ENCODE data around the gene WFDC1.

WFDC1 gene

GRCh38 chr16:84262031-84262430, 32.6 kb upstream of the WFDC1 start:
- no peak for DNase-seq (ENCODE audit: low read depth)
- H3K4me3 ChIP-seq (ENCODE audit: low read depth, low read length), result no peak overlapping the region
- TF ChIP-seq CTCF (IDR thresholded peaks at IDR 0.05; ENCODE audit: control insufficient read depth, extremely low read depth, insufficient read depth), result no peak

- no peak for TF ChIP-seq CTCF (IDR thresholded peaks at IDR 0.05; ENCODE audit: control insufficient read depth, extremely low read depth, insufficient read depth)
- no peak for DNase-seq (ENCODE audit: low read depth)
- no peak overlapping the region for H3K4me3 ChIP-seq (ENCODE audit: low read depth, low read length)
These were observed 31.7 kb upstream of the WFDC1 start for GRCh38 chr16:84262939-84263338.

DNA sequence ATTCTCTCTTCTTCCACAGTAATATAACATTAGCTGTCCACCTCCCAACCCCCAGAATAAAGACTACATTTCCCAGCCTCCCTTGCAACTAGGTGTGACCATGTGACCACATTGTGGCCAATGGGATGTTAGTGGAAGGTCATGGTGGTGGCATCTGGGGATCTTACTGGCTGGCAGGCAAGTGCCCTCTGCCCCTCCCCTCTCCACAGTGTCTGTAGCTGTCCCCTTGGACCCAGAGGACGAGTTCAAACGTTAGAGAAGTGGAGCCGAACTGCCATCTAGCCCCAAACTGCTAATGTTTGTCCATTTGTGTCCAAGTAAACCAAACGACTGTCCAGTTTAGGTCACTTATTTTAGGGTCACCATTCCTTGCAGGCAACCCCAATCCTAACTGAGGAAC, 28.2 kb upstream of the WFDC1 start:
- DNase-seq (ENCODE audit: low read depth), result peak; percentile 53
- H3K4me3 ChIP-seq (ENCODE audit: low read depth, low read length), result no peak overlapping the region
- TF ChIP-seq CTCF (IDR thresholded peaks at IDR 0.05; ENCODE audit: control insufficient read depth, extremely low read depth, insufficient read depth), result no peak

DNA sequence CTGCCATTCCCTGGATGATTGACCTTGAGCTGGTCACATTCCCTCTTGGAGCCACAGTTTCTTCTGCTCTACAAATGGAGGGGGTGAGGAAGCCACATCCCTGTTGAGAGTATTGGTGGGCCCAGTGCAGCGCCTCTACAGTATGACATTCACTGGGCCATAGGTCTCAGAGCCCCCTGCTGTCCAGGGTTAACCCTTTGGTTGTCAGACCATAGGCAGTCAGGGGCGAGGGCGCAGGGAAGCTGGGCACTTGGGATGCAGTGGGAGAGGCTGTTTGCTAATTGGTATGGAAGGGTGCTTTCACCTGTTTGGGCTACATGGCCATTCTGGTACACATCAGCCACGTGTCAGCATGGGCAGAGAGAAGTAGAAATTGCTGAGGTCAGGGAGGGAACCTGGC, 27.3 kb upstream of the WFDC1 start:
- TF ChIP-seq CTCF (IDR thresholded peaks at IDR 0.05; ENCODE audit: control insufficient read depth, extremely low read depth, insufficient read depth), result no peak
- no peak for DNase-seq (ENCODE audit: low read depth)
- H3K4me3 ChIP-seq (ENCODE audit: low read depth, low read length), result no peak overlapping the region

GRCh38 chr16:84268291-84269040, 26.2 kb upstream of the WFDC1 start:
- no peak for DNase-seq (ENCODE audit: low read depth)

GRCh38 chr16:84270071-84270470, 24.6 kb upstream of the WFDC1 start:
- TF ChIP-seq CTCF (IDR thresholded peaks at IDR 0.05; ENCODE audit: control insufficient read depth, extremely low read depth, insufficient read depth), result no peak

More at GRCh38 chr16:84268291-84269040, 26.2 kb upstream of the WFDC1 start:
- no peak overlapping the region for H3K4me3 ChIP-seq (ENCODE audit: low read depth, low read length)
- TF ChIP-seq CTCF (IDR thresholded peaks at IDR 0.05; ENCODE audit: control insufficient read depth, extremely low read depth, insufficient read depth), result no peak

DNA sequence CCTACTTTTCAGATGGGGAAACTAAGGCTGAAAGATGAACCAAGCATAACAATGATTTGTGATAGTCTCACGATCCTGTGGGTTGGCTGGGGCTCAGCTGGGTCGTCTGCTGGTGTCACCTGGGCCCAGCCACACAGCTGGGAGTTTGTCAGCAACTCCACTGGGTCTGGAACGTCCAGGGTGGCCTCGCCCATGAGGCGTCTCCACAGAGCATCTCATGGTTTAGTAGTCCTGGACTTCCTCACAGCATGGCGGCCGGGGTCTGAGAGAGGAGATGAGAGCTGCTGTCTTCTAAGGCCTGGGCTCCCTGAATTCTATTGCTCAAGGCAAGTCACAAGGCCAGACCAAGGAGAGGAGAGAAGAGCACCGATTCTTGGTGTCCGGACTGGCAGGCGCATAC, 24.1 kb upstream of the WFDC1 start:
- DNase-seq (ENCODE audit: low read depth), result no peak
- no peak overlapping the region for H3K4me3 ChIP-seq (ENCODE audit: low read depth, low read length)
- no peak for TF ChIP-seq CTCF (IDR thresholded peaks at IDR 0.05; ENCODE audit: control insufficient read depth, extremely low read depth, insufficient read depth)

More at GRCh38 chr16:84270071-84270470, 24.6 kb upstream of the WFDC1 start:
- DNase-seq (ENCODE audit: low read depth), result no peak
- H3K4me3 ChIP-seq (ENCODE audit: low read depth, low read length), result no peak overlapping the region
